Hematopoietic multipotent progenitor cell treated with erythropoietin and hydrocortisone succinate and interleukin-3 and kit ligand, for 15 days (in vitro differentiated cells): ENCODE data around the gene XPC.

ENCODE experiments used
- DNase-seq: peaks from one replicate; pipeline ENCODE4 v3.0.0-alpha.2; 2015; ENCODE audit warnings: low spot score

XPC gene

DNA sequence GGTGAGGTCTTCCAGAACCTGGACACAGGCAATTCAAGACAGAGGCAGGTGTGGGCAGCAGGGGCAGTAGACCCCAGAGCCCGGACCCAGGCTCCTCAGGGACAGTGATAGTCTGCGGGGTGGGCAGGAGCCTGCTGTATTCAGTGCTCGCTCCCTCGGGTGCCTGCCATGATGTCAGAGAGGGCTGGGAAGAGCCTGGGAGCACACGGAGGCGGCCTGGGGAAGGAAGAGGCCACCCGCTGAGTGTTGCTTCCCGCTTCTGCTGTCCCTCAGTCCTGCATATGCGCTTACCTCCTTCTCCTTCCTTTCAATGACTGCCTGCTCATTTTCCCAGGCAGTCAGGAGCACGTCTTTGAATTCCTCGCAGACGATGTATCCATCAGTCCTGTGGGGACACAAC, 30.8 kb downstream of the XPC start:
- DNase-seq, result no peak

DNA sequence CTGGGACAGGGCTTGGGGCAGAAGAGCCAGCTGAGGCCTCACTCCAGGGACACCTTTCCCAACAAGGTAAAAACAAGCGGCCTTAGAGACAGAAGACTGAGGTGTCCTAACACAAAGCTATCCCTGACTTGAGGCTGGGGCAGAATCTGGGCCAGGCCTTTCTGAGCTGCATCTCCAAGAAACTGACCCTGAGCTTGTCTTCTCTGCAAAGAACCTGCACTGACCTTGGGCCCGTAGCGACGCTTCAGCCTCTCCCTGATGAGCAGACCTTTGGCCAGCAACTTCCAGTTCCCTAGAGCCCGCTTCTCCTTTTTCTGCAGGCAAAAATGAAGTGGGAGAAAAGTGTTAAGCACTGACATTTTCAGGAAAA, 31.4 kb downstream of the XPC start:
- no peak for DNase-seq

- DNase-seq, result no peak
Measured at GRCh38 chr3:14146381-14147065, 31.9 kb downstream of the XPC start.

- DNase-seq, result no peak
Measured at GRCh38 chr3:14145670-14146380, 32.6 kb downstream of the XPC start.

DNA sequence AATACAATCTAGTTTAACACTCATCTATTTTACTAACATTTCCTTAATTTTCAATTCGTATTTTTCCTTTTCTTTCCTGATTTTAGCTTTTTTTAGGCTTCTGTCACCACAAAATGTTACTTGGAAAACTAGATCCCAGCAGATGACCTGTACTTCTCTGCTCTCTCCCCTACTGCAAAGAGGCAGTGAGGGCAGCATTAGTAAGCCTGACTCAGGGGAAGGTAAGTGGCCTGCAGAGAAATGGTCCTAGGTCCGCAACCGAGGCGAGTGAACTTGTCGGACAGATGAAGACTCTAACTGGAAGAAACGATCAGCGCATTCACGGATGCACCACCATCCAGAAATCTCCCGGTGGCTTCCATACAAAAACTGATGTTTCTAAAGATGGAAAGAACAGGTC, 33.2 kb downstream of the XPC start:
- DNase-seq, result no peak

DNA sequence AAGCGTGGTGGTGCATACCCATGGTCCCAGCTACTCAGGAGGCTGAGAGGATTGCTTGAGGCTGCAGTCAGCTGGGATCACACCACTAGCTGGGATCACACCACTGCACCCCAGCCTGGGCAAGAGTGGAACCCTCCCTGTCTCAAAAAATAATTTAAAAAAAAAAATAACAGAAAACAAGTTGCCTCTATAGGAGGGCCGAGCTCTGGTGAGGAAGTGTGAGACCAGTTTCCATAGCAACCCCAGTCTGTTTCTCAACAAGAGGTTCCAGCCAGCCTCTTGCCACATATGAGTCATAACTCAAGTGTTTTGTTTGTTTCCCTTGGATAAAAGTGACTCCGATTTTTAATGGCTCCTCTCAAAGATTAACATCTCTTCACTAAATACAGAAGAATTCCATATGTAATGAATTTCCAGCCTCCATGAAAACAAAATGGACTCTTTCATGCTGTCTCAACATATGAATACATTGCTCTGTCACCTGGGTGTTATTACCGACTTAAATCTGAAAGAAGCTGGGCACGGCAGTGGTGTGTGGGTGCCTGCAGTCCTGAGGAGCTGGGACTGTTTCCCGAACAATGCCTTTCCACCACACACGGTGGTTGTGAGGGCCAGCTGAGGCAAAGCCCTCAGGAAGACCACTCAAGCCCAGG, 33.9 kb downstream of the XPC start:
- peak; percentile 35 for DNase-seq

- DNase-seq, result no peak
Measured at GRCh38 chr3:14143271-14144225, 34.9 kb downstream of the XPC start.

GRCh38 chr3:14142567-14143270, 35.7 kb downstream of the XPC start:
- no peak for DNase-seq

DNA sequence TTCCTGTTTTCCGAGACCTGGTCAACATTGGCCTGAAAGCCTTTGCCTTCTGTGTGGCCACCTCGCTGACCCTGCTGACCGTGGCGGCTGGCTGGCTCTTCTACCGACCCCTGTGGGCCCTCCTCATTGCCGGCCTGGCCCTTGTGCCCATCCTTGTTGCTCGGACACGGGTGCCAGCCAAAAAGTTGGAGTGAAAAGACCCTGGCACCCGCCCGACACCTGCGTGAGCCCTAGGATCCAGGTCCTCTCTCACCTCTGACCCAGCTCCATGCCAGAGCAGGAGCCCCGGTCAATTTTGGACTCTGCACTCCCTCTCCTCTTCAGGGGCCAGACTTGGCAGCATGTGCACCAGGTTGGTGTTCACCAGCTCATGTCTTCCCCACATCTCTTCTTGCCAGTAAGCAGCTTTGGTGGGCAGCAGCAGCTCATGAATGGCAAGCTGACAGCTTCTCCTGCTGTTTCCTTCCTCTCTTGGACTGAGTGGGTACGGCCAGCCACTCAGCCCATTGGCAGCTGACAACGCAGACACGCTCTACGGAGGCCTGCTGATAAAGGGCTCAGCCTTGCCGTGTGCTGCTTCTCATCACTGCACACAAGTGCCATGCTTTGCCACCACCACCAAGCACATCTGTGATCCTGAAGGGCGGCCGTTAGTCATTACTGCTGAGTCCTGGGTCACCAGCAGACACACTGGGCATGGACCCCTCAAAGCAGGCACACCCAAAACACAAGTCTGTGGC, 36.6 kb downstream of the XPC start:
- DNase-seq, result no peak

DNA sequence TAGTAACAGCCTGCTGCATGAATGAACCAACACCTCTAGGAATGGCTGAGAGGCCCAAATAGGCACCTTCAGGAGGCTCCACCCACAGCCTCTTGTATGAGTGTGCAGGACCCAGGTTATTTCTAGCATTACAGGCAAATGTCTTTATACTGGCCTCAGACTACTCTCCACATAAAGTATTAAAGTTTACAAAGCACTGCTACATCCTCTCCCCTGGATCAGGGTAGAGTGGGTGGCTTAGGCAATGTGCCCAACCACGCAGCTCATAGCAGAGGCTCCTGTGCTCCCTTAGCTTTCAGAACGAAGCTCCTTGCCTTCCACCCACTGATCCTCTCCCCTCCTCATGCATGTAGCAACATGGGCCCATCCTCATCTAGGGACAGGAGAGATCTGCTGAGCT, 37.3 kb downstream of the XPC start:
- no peak for DNase-seq

- DNase-seq, result no peak
Measured at GRCh38 chr3:14140668-14141067, 37.7 kb downstream of the XPC start.

DNA sequence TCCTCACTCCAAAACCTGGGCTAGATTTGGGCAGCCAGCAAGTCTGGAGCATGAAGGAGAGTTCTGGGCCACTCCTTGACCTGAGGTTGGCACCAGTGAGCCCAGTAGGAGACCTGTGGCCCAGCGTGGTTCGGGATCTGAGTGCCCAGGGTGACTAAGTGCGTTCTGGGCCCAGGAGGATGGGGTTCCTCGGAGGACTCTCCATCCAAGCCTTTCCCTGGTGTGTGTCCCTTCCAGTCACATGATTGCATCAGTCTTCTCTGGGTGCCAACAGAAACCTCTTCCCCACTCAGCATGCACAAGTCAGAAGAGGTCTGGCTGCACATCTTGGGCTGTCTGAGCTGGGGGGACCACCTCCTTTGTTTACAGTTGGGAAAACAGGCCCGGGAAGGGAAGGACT, 38.6 kb downstream of the XPC start:
- DNase-seq, result no peak

GRCh38 chr3:14138878-14139655, 39.3 kb downstream of the XPC start:
- no peak for DNase-seq

DNA sequence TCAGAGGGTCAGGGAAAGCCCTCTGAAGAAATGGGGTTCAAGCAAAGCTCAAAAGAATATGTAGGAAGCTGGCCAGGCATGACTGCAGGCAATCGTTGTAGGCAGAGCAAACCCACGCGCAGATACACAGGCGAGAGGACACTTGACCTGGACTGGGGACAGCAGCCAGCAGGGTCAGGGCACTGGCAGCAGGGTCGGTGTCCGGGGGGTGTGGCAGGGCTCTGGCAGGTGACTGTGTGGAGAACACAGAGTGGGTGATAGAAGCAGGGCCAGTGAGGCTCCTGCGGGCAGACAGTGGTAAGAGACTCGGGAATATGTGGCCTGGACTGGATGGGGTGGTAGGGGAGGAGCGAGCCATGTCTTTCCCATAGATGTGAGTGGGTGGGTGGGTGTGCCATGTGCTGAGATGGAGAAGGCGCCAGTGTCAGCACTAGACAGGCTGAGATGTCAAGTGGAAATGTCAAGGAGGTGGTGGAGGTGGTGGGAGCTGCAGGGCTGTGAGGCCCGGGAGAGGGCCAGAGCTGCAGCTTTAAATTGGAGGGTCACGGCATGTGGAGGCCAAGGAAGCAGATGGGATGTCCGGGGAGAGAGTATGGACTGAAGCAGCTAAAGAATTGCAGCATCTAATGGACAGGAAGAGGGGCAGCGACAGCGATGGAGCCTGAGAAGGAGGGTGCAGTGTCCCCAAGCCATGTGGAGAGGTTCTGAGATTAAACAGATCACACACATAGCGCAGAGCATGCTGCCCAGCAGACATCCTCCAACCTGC, 40.1 kb downstream of the XPC start:
- DNase-seq, result no peak

- DNase-seq, result no peak
Measured at GRCh38 chr3:14137445-14137844, 41.0 kb downstream of the XPC start.

GRCh38 chr3:14137004-14137403, 41.4 kb downstream of the XPC start:
- DNase-seq, result peak; percentile 18

- no peak for DNase-seq
Measured at GRCh38 chr3:14135581-14135980, 42.8 kb downstream of the XPC start.

- DNase-seq, result no peak
Measured at GRCh38 chr3:14134291-14134690, 44.1 kb downstream of the XPC start.

- DNase-seq, result no peak
Measured at GRCh38 chr3:14133876-14134275, 44.5 kb downstream of the XPC start.
